Muscle layer of colon (tissue), 2 donors: ENCODE data around the gene ZNF334.

ENCODE experiments used
- H3K27ac ChIP-seq: one replicate; pipeline ENCODE4 v1.7.0; 2013; ENCODE audit warnings: low read depth, mild to moderate bottlenecking, low read length, moderate library complexity
- H3K27me3 ChIP-seq, 2 donors: one replicate each; pipeline ENCODE4 v1.7.0; 2013; ENCODE audit warnings: low read length in 2 of 2, mild to moderate bottlenecking in 2 of 2; ENCODE audit not compliant: insufficient read depth in 2 of 2, control insufficient read depth in 1 of 2
- H3K36me3 ChIP-seq: one replicate; pipeline ENCODE4 v1.7.0; 2013; ENCODE audit warnings: mild to moderate bottlenecking, low read length; ENCODE audit not compliant: insufficient read depth
- H3K4me1 ChIP-seq: one replicate; pipeline ENCODE4 v1.7.0; 2013; ENCODE audit warnings: mild to moderate bottlenecking, low read length; ENCODE audit not compliant: insufficient read depth
- H3K4me3 ChIP-seq, 2 donors: one replicate each; pipeline ENCODE4 v1.7.0; 2013; ENCODE audit warnings: low read length in 2 of 2, low read depth in 1 of 2, mild to moderate bottlenecking in 1 of 2, moderate library complexity in 1 of 2
- H3K9ac ChIP-seq: one replicate; pipeline ENCODE4 v1.7.0; 2013; ENCODE audit warnings: low read length
- H3K9me3 ChIP-seq: one replicate; pipeline ENCODE4 v1.7.0; 2013; ENCODE audit warnings: mild to moderate bottlenecking, low read length
- donor health status: abdominal sarcoma.
- donor health status: Adenocarcinoma of cecum.

The ZNF334 gene

DNA sequence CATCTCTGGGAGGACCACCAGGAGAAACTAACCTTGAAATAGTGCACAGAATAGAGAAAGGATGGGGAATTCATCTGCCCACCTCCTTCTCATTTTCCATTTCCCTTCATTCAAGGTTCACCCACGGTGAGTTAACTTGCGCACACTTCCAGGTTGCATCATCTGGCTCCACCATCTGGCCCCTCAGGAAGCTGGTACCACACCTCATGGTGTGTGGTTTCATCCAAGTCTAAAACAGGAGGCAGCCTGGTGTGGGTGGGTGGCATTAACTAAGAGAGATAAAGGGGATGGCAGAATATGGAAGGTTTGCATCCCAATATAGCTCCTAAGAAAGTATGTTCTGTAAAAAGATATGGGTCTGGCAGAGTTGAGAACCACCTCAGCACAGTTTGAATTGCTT lies 3.8 kb downstream of the ZNF334 start:
- Histone ChIP-seq H3K27ac (no peak overlapping the region), H3K9me3 (no peaks in the 10 kb centered on the region), H3K27me3 (no peaks in the 10 kb centered on the region), H3K9ac (no peak overlapping the region), H3K4me1 (no peaks in the 10 kb centered on the region), H3K36me3 (no peaks in the 10 kb centered on the region), H3K4me3 (no peak overlapping the region)

DNA sequence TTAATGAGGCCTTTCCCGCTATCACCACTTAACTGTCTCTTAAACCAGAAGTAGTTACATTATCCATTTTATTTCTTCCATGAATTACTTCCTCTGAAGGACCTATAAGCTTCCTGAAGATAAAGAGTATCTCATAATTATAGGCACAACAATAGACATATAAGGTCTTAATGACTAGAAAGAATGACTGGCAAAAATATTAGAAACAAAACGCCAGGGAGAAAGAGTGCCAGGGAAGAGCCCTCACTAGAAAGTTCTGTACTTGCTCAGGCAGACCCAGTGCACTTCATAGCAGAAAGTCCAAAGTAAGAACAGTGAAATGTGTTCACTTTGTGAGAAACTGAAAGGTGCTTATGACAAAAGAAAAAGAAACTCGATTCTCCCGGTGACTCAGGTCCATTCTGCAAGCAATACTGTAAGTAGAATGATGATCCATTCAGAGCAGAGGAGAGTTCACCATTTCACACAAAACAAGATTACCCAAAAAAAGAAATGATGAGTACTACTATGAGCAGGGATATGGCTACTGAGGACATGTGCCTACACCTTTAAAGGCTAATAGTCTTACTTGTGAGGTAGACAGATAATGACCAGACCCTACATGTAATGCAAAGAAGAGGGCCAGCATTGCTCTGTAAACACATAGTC lies 5.5 kb downstream of the ZNF334 start:
- Histone ChIP-seq H3K4me1 (no peaks in the 10 kb centered on the region), H3K9ac (no peak overlapping the region), H3K4me3 (no peak overlapping the region), H3K27ac (no peak overlapping the region), H3K27me3 (no peaks in the 10 kb centered on the region), H3K9me3 (no peaks in the 10 kb centered on the region), H3K36me3 (no peaks in the 10 kb centered on the region)

DNA sequence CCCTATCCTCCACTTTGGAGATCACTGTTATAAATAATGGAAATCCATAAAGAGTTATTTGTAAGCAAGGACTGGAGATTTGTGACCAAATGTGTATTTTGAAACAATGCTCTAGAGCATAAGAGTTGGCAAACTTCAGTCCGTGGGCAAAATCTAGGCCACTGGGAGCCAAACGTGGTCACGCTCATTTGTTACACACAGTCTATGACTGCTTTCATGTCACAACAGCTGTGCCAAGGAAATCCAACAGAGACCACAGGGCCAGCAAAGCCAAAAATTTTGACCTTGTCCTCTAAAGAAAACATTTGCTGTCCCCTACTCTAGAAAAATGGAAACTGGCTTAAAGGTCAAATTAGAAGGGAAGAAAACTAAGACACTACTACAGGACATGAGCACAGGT lies 7.9 kb downstream of the ZNF334 start:
- Histone ChIP-seq H3K9ac (no peak overlapping the region), H3K27ac (no peak overlapping the region), H3K36me3 (no peaks in the 10 kb centered on the region), H3K9me3 (peaks cover 12% of the 10 kb centered on the region), H3K4me3 (no peak overlapping the region), H3K27me3 (no peaks in the 10 kb centered on the region), H3K4me1 (no peaks in the 10 kb centered on the region)

DNA sequence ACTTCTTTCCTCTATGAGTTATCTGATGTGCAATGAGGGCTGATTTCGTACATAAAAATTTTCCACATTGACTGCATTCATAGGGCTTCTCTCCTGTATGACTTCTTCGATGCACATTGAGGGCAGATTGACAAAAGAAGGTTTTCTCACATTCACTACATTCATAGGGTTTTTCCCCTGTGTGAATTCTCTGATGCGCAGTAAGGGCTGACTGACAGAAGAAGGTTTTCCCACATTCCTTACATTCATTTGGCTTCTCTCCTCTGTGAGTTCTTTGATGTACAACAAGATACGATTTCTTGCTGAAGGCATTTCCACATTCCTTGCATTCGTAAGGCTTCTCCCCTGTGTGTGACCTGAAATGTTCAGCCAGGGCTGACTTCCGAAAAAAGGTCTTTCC lies 11.4 kb downstream of the ZNF334 start:
- Histone ChIP-seq H3K36me3 (no peaks in the 10 kb centered on the region), H3K4me3 (no peak overlapping the region)

DNA sequence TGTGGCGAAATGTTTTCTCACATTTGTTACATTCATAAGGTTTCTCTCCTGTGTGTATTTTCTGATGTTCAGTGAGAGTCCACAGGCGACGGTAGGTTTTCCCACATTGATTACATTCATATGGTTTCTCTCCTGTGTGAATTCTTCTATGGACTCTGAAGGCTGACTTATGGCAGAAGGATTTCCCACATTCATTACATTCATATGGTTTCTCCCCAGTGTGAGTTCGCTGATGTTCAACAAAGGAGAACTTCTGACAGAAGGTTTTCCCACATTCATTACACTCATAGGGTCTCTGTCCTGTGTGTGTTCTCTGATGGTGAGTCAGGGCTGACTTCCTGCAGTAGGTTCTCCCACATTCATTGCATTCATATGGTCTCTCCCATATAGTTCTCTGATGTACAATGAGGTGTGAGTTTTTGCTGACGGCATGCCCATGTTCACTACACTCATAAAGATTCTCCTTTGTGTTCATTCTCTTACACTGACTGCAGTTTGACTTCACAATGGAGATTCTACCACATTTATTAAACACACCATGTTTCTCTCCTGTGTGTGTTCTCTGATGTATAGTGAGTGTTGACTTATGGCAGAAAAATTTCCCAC lies 11.9 kb downstream of the ZNF334 start:
- Histone ChIP-seq H3K4me3 (no peak overlapping the region), H3K36me3 (no peaks in the 10 kb centered on the region), H3K27me3 (no peaks in the 10 kb centered on the region), H3K9ac (no peak overlapping the region), H3K27ac (no peak overlapping the region), H3K9me3 (peaks cover 12% of the 10 kb centered on the region), H3K4me1 (no peaks in the 10 kb centered on the region)

More for the DNA sequence above, 11.4 kb downstream of the ZNF334 start:
- no peaks in the 10 kb centered on the region for H3K4me1 ChIP-seq
- peaks cover 12% of the 10 kb centered on the region for H3K9me3 ChIP-seq
- H3K27me3 ChIP-seq, result no peaks in the 10 kb centered on the region
- no peak overlapping the region for H3K9ac ChIP-seq
- H3K27ac ChIP-seq, result no peak overlapping the region

DNA sequence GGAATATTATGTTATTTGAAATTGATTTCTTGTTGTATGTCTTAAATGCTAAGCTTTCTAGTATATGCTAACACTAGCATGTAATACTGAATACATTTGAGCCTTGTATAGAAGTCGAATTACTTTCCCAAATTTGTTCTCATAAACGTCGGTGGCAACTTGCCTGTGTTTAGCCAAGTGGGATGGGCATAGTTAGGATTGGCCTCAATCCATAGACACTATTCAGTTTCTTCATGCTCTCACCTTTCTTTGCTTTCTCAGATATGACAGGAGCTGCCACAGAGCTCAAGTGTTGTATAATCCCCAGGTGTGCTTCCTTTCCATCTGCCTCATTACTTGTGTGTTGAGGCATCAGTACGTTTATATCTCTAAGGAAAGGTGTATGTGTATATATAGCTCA lies 19.3 kb downstream of the ZNF334 start:
- H3K4me3 ChIP-seq, result no peak overlapping the region
- H3K27ac ChIP-seq, result no peak overlapping the region
- H3K27me3 ChIP-seq, result no peaks in the 10 kb centered on the region
- H3K36me3 ChIP-seq, result no peaks in the 10 kb centered on the region
- H3K9ac ChIP-seq, result no peak overlapping the region
- no peaks in the 10 kb centered on the region for H3K4me1 ChIP-seq
- H3K9me3 ChIP-seq, result no peaks in the 10 kb centered on the region

DNA sequence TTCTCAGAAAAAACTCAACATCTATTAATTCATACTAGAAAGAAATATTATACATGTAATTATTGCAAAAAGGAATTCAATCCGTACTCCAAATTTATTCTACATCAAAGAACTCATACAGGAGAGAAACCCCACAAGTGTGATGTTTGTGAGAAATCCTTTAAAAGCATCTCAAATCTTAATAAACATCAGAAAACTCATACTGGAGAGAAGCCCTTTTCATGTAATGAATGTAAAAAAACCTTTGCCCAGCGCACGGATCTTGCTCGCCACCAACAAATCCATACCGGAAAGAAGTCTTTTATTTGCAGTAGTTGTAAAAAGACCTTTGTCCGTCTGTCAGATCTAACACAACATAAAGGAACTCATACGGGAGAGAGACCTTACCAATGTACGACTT lies 22.0 kb downstream of the ZNF334 start:
- H3K27ac ChIP-seq, result no peak overlapping the region
- no peaks in the 10 kb centered on the region for H3K9me3 ChIP-seq

DNA sequence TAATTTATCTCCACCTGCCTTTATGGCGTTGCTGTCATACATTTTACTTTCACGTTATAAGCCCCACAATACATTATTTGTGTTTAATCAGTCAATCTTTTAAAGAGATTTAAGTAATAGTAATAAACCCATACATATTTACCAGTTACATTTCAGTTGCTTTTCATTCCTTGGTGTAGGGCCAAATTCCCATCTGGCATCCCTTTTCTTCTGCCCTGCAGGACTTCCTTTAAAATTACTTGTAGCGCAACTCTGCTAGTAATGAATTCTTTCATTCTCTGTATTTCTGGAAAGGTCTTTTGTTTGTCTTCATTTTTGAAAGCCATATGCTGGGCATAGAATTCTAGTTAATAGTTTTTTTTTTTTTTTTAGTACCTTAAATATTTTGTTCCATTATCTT lies 24.9 kb downstream of the ZNF334 start:
- Histone ChIP-seq H3K36me3 (no peaks in the 10 kb centered on the region), H3K27ac (no peak overlapping the region), H3K27me3 (no peaks in the 10 kb centered on the region), H3K4me1 (no peaks in the 10 kb centered on the region), H3K4me3 (no peak overlapping the region), H3K9ac (no peak overlapping the region), H3K9me3 (no peaks in the 10 kb centered on the region)

More for the DNA sequence above, 22.0 kb downstream of the ZNF334 start:
- Histone ChIP-seq H3K4me3 (no peak overlapping the region), H3K27me3 (no peaks in the 10 kb centered on the region), H3K9ac (no peak overlapping the region), H3K36me3 (no peaks in the 10 kb centered on the region), H3K4me1 (no peaks in the 10 kb centered on the region)

DNA sequence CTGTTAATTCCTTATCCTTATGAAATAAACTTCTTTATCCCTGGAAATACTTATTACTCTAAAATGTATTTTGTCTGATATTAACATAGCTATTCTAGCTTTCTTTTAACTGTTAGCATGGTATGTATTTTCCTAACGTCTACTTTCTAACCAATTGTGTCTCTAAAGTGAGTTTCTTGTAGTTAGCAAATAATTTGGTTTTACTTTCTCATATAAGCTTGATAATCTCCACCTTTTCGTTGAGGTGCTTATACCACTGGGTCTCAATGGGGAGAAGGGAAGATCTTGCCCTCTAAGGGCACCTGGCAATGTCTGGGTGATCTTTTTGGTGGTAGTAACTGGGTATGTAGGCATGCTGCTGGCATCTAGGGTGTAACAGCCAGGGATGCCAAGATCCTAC lies 25.7 kb downstream of the ZNF334 start:
- Histone ChIP-seq H3K9ac (no peak overlapping the region), H3K4me3 (no peak overlapping the region), H3K4me1 (no peaks in the 10 kb centered on the region), H3K27ac (no peak overlapping the region), H3K36me3 (no peaks in the 10 kb centered on the region), H3K27me3 (no peaks in the 10 kb centered on the region), H3K9me3 (no peaks in the 10 kb centered on the region)

DNA sequence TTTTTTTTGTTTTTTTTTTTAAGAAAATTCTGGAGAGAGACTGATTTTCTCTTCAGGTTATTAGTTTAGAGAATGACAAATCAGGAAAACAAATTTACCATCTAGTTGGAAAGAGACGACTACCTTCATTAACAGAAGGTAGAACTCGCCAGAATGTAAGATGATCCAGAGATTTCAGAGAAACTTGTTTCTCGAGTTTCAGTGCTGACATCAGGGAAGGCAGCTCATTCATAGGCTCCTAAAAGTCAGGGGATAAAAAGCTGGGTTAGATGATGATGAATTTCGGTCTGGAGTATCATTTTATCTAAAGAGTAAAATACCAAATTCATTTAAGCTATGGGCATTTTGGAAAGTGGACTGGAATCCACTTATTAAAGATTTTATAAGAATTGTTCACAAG lies 27.9 kb downstream of the ZNF334 start:
- Histone ChIP-seq H3K4me3 (no peak overlapping the region), H3K27ac (no peak overlapping the region), H3K27me3 (no peaks in the 10 kb centered on the region)

DNA sequence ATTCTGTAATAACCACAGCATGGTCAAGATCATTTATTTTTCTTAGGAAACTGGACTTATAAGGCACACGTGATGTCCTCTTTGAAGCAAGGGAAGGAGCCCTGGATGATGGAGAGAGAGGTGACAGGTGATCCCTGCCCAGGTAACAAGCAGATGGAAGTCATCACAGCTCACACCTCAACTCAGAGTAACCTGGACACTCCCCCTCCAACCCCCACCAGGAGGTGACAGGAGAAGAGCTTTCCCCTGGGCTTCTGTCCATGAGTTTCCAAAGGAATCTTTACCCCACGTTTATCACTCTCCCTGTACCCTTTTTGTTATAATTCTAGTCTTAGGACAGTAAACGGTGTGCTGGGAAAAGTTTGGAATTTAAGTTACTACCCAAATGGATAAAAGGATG lies 28.4 kb downstream of the ZNF334 start:
- Histone ChIP-seq H3K4me1 (no peaks in the 10 kb centered on the region), H3K36me3 (no peaks in the 10 kb centered on the region), H3K4me3 (no peak overlapping the region), H3K9ac (no peak overlapping the region), H3K27me3 (no peaks in the 10 kb centered on the region), H3K9me3 (no peaks in the 10 kb centered on the region), H3K27ac (no peak overlapping the region)

More for the DNA sequence above, 27.9 kb downstream of the ZNF334 start:
- no peaks in the 10 kb centered on the region for H3K4me1 ChIP-seq
- H3K9ac ChIP-seq, result no peak overlapping the region
- no peaks in the 10 kb centered on the region for H3K36me3 ChIP-seq
- H3K9me3 ChIP-seq, result no peaks in the 10 kb centered on the region

DNA sequence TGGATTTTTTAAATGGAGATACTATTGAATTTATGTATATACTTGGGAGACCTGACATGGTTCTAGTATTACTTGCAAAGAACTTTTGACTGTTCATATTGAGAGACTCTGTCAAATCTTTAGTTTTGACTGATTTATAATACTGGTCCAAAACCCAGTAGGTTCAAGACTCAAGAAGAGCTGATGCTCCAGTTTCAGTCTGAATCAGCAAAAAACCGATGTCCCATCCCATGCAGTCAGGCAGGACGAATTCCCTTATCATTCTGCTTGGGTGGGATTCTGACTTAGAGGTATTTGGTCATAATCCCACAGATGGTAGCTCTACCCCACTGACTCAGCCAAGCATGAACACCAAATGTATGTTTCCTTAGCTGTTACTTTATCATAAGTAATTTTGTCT lies 29.5 kb downstream of the ZNF334 start:
- no peaks in the 10 kb centered on the region for H3K27me3 ChIP-seq
- no peaks in the 10 kb centered on the region for H3K4me1 ChIP-seq
- H3K36me3 ChIP-seq, result no peaks in the 10 kb centered on the region
- no peaks in the 10 kb centered on the region for H3K9me3 ChIP-seq
- no peak overlapping the region for H3K27ac ChIP-seq
- H3K9ac ChIP-seq, result no peak overlapping the region
- no peak overlapping the region for H3K4me3 ChIP-seq
